Upper lobe of right lung (tissue), 1 donor: ENCODE results near the gene DNAJC6. TPM values are rescaled to one million over a fixed set of nuclear protein-coding genes. Genes with fewer than 3 reads are reported as not detected.

ENCODE experiments used
- ATAC-seq: fragments of 200-7000 bp; cut with Tn5 transposase; one replicate; pipeline ENCODE4 v1.9.1; 2020; ENCODE audit warnings: mild to moderate bottlenecking, moderate library complexity
- DNase-seq: peaks from one replicate; pipeline ENCODE4 v3.0.0-alpha.2; 2020
- H3K27ac ChIP-seq: fragments of 200-600 bp; one replicate; pipeline ENCODE4 v1.8.0; 2022
- H3K27me3 ChIP-seq: fragments of 200-600 bp; one replicate; pipeline ENCODE4 v1.8.0; 2022; ENCODE audit warnings: mild to moderate bottlenecking
- H3K36me3 ChIP-seq: fragments of 200-600 bp; one replicate; pipeline ENCODE4 v1.8.0; 2022
- H3K4me1 ChIP-seq: fragments of 200-600 bp; one replicate; pipeline ENCODE4 v1.8.0; 2022
- H3K4me3 ChIP-seq: fragments of 200-600 bp; one replicate; pipeline ENCODE4 v1.8.0; 2022; ENCODE audit warnings: mild to moderate bottlenecking
- H3K9me3 ChIP-seq: fragments of 200-600 bp; one replicate; pipeline ENCODE4 v1.8.0; 2022
- intact Hi-C: fragments of 100-400 bp; cut with DNase I; formaldehyde crosslinking; loops from one replicate; pipeline ENCODE4 v1.11.0; 2022
- total RNA-seq: library from RNA; stranded (reverse); fragmentation: NEBNext Ultra II Directional; extraction: Animal tissue kit (Norgen Biotek cat#: 25700); gene quantifications from one replicate; pipeline ENCODE4 v1.2.1, GENCODE V29; 2021
- TF ChIP-seq, protein P1 (sequence below): fragments of 200-600 bp; IDR thresholded peaks from one replicate; pipeline ENCODE4 v1.8.0; 2022; ENCODE audit warnings: antibody characterized with exemption
- donor health status: DM: no; HTN: yes; CAD: no; lungs with severe emphysema.

The DNAJC6 gene
- total RNA-seq, 1 donor from 2014 or later: 6.6 TPM

DNA sequence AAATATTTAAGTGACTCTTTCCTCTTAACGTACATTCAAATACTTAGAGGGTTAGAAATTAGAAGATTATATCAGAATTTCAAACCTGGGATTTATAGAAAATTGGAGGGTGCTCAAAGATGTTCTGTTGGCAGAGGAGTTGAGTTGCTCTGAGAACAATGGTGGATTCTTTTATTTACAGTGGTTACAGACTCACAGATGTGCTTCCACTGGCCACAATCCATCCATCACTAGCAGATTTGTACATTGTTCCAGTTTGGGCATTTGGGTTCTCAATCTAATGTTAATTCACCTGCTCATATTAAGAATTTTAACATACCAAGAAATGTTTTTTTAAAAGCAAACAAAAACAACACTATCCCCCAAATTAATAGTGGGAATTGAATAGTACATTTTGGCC lies 23.5 kb downstream of the DNAJC6 start:
- Histone ChIP-seq H3K27ac (no peak overlapping the region), H3K4me1 (no peaks in the 10 kb centered on the region)

DNA sequence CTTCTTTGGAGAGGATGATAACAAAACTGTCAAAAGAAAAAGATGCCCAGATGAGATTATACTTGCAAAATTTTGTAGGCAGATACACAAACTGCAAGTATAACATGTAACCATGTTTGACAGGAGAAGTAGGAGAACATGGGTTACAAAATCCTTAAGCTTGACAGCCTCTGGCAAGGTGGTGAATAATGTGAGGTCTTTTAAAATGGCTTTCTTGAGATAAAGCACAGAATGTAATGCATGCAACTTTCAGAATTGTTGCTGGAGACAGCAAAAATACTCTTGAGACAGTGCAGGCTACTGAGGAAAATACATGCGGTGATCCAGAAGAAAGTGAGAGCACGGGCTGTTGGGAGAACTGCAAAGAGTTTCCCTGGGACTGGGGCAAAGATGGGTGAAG lies 24.7 kb downstream of the DNAJC6 start:
- DNase-seq (no peak), ATAC-seq (no peak)
- Histone ChIP-seq H3K27ac (no peak overlapping the region), H3K27me3 (no peaks in the 10 kb centered on the region), H3K36me3 (no peaks in the 10 kb centered on the region), H3K9me3 (no peaks in the 10 kb centered on the region), H3K4me1 (no peaks in the 10 kb centered on the region), H3K4me3 (no peak overlapping the region)
- TF ChIP-seq, protein P1, sequence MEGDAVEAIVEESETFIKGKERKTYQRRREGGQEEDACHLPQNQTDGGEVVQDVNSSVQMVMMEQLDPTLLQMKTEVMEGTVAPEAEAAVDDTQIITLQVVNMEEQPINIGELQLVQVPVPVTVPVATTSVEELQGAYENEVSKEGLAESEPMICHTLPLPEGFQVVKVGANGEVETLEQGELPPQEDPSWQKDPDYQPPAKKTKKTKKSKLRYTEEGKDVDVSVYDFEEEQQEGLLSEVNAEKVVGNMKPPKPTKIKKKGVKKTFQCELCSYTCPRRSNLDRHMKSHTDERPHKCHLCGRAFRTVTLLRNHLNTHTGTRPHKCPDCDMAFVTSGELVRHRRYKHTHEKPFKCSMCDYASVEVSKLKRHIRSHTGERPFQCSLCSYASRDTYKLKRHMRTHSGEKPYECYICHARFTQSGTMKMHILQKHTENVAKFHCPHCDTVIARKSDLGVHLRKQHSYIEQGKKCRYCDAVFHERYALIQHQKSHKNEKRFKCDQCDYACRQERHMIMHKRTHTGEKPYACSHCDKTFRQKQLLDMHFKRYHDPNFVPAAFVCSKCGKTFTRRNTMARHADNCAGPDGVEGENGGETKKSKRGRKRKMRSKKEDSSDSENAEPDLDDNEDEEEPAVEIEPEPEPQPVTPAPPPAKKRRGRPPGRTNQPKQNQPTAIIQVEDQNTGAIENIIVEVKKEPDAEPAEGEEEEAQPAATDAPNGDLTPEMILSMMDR: no peak
- intact Hi-C loops: no loop called here

More for the DNA sequence above, 23.5 kb downstream of the DNAJC6 start:
- ATAC-seq: no peak
- Histone ChIP-seq H3K9me3 (no peaks in the 10 kb centered on the region), H3K4me3 (no peak overlapping the region), H3K27me3 (no peaks in the 10 kb centered on the region), H3K36me3 (no peaks in the 10 kb centered on the region)
- TF ChIP-seq, protein P1: no peak
- DNase-seq: no peak
- intact Hi-C loops: no loop called here

DNA sequence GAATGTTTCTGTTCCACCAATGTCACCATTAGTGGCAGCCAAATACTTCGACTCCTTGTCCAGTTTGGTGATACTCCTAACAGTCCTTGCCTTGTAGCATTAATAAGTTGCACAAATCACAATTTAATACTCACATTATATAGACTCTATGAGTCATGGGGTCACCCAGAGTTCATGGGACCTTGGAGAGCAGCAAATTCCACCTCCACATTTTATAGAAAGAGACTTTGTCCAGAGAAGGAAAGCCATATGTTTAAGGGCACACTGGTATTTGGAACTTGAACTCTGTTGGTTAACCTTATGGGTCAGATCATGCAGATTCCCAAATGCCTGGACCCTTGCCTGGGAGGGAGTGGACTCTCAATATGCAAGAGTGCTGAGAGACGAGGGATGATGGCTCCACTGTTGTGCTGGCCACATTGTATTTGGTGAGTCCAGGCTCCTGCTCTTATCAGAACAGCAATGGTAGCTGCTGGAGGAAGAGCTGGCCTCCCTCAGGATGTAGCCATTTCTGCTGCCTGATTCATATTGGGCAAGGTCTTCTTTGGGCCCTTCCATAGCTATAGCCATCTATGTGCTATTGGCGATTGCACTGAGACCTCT lies 30.6 kb downstream of the DNAJC6 start:
- Histone ChIP-seq H3K9me3 (no peaks in the 10 kb centered on the region), H3K27me3 (no peaks in the 10 kb centered on the region), H3K4me1 (no peaks in the 10 kb centered on the region), H3K36me3 (no peaks in the 10 kb centered on the region), H3K4me3 (no peak overlapping the region), H3K27ac (no peak overlapping the region)
- no peak for DNase-seq
- TF ChIP-seq, protein P1: no peak
- intact Hi-C loops: no loop called here
- no peak for ATAC-seq

DNA sequence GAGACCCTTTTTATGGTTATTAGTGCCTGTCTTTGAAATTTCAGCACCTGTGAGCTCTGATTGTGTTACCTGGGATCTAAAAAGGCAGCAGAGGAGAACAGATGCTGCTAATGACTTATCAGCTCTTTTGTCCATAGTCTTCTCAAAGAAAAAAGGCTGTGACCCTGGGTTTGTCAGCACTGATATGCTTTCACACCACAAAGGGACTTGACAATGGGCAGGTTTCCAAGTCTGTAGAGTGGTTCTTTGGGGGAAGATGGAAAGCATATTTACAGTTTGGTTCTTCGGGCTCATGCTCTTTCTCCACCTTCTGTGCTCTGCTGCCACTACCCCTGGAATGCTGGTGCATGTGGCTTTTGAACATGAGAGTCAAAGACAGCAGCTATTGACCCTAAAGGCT lies 32.0 kb downstream of the DNAJC6 start:
- intact Hi-C loops: no loop called here
- H3K27ac ChIP-seq: no peak overlapping the region
- no peaks in the 10 kb centered on the region for H3K4me1 ChIP-seq
- no peak overlapping the region for H3K4me3 ChIP-seq
- H3K9me3 ChIP-seq: no peaks in the 10 kb centered on the region
- H3K36me3 ChIP-seq: no peaks in the 10 kb centered on the region
- DNase-seq (no peak), ATAC-seq (no peak)
- TF ChIP-seq, protein P1: no peak
- no peaks in the 10 kb centered on the region for H3K27me3 ChIP-seq

DNA sequence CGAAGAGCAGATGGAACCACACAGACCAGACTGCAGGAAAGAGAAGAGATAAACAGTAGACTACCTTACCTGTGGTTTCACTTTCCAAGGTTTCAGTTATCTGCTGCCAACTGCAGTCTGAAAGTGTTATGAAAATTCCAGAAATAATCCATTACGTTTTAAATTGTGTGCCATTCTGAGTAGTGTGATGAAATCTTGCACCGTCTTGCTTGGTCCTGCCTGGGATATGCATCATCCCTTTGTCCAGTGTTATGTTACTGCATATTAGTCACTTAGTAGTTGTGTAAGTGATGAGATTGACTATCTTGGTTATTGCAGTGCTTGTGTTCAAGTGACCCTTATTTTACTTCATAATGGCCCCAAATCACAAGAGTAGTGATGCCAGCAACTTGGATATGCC lies 33.9 kb downstream of the DNAJC6 start:
- no peaks in the 10 kb centered on the region for H3K36me3 ChIP-seq
- no peak for ATAC-seq
- TF ChIP-seq, protein P1: no peak
- no peak for DNase-seq
- no peak overlapping the region for H3K4me3 ChIP-seq
- H3K27ac ChIP-seq: no peak overlapping the region
- no peaks in the 10 kb centered on the region for H3K27me3 ChIP-seq
- H3K4me1 ChIP-seq: no peaks in the 10 kb centered on the region
- intact Hi-C loops: no loop called here
- no peaks in the 10 kb centered on the region for H3K9me3 ChIP-seq
